GM12873 (cell line): ENCODE data around the gene CSNK1G3.

Experiments
- TF ChIP-seq, protein P1 (sequence below): IDR thresholded peaks from 2 replicates; pipeline ENCODE4 v1.5.1; 2012; ENCODE audit warnings: low read depth, mild to moderate bottlenecking, moderate library complexity, low read length, control low read depth; ENCODE audit not compliant: insufficient read depth; ENCODE audit errors: missing control alignments

CSNK1G3 gene

DNA sequence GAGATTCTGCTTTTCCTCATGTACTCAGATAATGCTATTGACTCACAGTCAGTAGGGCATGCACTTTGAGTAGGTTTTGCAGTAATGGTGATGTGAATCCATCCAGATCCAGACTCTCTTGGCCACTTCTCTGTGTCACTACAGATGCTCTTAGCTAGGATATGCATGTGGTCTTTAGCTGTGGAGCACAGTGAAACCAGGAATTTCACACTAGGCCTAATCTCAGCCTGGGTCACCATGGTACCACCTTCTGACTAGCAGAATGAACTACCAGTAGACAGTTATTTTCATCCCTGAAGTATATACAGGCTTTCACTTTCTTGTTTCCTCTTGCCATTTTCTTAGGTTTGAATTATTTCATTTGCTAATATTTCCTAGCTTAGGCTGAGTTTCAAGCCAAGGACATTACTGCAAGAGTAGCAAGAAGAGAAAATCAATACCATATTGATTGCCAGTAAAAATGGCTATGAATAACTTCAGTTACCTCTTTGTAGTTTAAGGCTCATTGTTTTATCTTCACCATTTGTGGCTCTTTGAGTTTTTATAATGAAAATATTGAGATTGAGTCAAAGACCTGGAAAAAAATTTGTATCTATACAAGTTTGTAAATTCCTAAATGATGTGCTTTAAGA lies 28.4 kb upstream of the CSNK1G3 start:
- TF ChIP-seq, protein P1, sequence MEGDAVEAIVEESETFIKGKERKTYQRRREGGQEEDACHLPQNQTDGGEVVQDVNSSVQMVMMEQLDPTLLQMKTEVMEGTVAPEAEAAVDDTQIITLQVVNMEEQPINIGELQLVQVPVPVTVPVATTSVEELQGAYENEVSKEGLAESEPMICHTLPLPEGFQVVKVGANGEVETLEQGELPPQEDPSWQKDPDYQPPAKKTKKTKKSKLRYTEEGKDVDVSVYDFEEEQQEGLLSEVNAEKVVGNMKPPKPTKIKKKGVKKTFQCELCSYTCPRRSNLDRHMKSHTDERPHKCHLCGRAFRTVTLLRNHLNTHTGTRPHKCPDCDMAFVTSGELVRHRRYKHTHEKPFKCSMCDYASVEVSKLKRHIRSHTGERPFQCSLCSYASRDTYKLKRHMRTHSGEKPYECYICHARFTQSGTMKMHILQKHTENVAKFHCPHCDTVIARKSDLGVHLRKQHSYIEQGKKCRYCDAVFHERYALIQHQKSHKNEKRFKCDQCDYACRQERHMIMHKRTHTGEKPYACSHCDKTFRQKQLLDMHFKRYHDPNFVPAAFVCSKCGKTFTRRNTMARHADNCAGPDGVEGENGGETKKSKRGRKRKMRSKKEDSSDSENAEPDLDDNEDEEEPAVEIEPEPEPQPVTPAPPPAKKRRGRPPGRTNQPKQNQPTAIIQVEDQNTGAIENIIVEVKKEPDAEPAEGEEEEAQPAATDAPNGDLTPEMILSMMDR = no peak

GRCh38 chr5:123485275-123485674 lies 26.7 kb upstream of the CSNK1G3 start:
- TF ChIP-seq, protein P1 = no peak

DNA sequence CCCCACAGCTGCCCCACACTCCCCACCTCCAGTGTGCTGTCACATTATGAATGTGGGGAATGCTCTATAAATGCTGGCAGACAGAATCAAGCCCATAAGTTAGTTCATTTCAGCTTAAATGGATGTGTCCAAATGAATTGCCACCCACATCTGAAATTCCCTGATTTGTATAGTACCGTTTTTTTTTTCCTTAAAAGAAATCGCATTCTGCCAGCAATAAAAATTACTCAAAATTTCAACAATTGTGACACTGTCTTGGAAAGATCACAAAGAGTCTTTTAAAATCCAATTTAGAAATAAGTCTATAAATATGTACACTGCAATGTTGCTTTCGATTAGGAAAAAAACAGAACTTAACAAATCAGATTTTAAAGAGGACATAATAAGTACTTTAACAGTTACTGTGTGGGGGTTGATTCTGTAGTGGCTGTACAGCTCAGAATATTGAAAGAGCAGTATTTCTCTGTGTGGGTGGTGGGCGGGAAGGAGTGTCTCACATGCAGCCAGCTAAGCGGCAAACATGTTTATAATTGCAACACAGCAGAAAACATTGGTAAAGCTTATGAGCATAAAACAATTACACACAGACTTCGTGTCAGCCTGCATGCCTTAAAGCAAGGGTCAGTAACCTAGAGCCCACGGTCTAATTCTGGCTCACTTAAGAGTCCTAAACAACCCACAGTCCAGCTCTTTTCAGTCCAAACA lies 24.9 kb upstream of the CSNK1G3 start:
- TF ChIP-seq, protein P1 = no peak

DNA sequence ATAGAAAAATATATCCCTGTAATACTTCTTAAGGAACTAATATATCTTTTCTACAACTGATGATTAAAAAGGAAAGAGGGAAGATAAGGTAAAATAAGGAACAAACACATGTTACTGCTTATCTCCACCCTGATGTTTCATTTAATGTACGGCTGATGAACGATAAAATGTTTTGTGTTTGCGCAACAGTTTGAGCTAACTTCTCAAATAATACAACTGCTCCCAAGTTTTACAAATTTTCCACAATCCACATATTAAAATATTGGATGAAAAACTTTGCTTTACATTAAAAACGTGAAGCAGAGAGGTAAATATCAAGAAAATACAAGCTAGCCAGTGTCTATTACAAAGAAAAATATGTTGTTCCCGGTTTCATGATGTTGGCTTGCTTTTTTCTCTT lies 21.0 kb upstream of the CSNK1G3 start:
- TF ChIP-seq, protein P1 = no peak

GRCh38 chr5:123496892-123497291 lies 15.1 kb upstream of the CSNK1G3 start:
- TF ChIP-seq, protein P1 = no peak

- TF ChIP-seq, protein P1 = no peak
Measured at GRCh38 chr5:123500471-123500870, 11.5 kb upstream of the CSNK1G3 start.

GRCh38 chr5:123502120-123502519 lies 9.9 kb upstream of the CSNK1G3 start:
- TF ChIP-seq, protein P1 = no peak
